Upper lobe of right lung (tissue), 1 donor: Measurements from ENCODE around the gene DPEP2NB. TPM values are rescaled to one million over a fixed set of nuclear protein-coding genes. Genes with fewer than 3 reads are reported as not detected.
"Not testable (repeated sequence)": the region's sequence is repeated elsewhere in the genome, so short reads cannot be mapped to it uniquely, and the experiment has no call there.

Experiments
- ATAC-seq: fragments of 200-7000 bp; cut with Tn5 transposase; one replicate; pipeline ENCODE4 v1.9.1; 2020; ENCODE audit warnings: mild to moderate bottlenecking, moderate library complexity
- DNase-seq: peaks from one replicate; pipeline ENCODE4 v3.0.0-alpha.2; 2020
- H3K27ac ChIP-seq: fragments of 200-600 bp; one replicate; pipeline ENCODE4 v1.8.0; 2022
- H3K27me3 ChIP-seq: fragments of 200-600 bp; one replicate; pipeline ENCODE4 v1.8.0; 2022; ENCODE audit warnings: mild to moderate bottlenecking
- H3K36me3 ChIP-seq: fragments of 200-600 bp; one replicate; pipeline ENCODE4 v1.8.0; 2022
- H3K4me1 ChIP-seq: fragments of 200-600 bp; one replicate; pipeline ENCODE4 v1.8.0; 2022
- H3K4me3 ChIP-seq: fragments of 200-600 bp; one replicate; pipeline ENCODE4 v1.8.0; 2022; ENCODE audit warnings: mild to moderate bottlenecking
- H3K9me3 ChIP-seq: fragments of 200-600 bp; one replicate; pipeline ENCODE4 v1.8.0; 2022
- CTCF ChIP-seq: fragments of 200-600 bp; IDR thresholded peaks from one replicate; pipeline ENCODE4 v1.8.0; 2022; ENCODE audit warnings: antibody characterized with exemption
- intact Hi-C: fragments of 100-400 bp; cut with DNase I; formaldehyde crosslinking; loops from one replicate; pipeline ENCODE4 v1.11.0; 2022
- total RNA-seq: library from RNA; stranded (reverse); fragmentation: NEBNext Ultra II Directional; extraction: Animal tissue kit (Norgen Biotek cat#: 25700); gene quantifications from one replicate; pipeline ENCODE4 v1.2.1, GENCODE V29; 2021
- donor health status: DM: no; HTN: yes; CAD: no; lungs with severe emphysema.

The DPEP2NB gene
- total RNA-seq, 1 donor from 2014 or later: not detected

DNA sequence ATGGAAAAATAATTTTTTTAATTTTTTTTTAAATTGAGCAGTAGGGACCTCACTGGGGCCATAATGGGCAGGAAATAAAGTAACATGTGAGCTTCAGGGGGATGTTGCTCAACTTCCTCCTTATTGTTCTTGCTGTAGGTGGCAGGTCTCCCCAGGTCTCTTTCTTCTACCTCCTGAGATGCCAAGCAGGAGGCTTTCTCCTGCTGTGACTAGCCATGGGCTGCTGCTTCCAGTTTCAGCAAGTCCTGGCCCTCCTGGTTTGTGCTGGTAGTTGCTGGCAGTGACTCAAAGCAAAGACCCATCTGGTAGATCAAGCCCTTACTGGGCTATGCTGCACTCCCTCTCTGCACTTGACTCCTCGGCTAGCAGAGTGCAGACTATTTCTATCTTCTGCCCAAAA lies 2.3 kb downstream of the DPEP2NB start:
- Histone ChIP-seq H3K36me3 (no peaks in the 10 kb centered on the region), H3K27me3 (no peaks in the 10 kb centered on the region), H3K9me3 (no peaks in the 10 kb centered on the region), H3K27ac (no peak overlapping the region), H3K4me1 (peaks cover 9% of the 10 kb centered on the region), H3K4me3 (no peak overlapping the region)
- DNase-seq: no peak
- no peak for TF ChIP-seq CTCF
- peak; percentile 49 for ATAC-seq
- intact Hi-C loops: no loop called here

GRCh38 chr16:68009872-68010271 lies 5.8 kb downstream of the DPEP2NB start:
- H3K4me3 ChIP-seq, ATAC-seq, H3K36me3 ChIP-seq, H3K27me3 ChIP-seq, H3K27ac ChIP-seq, DNase-seq, intact Hi-C loops, H3K9me3 ChIP-seq: not testable (repeated sequence)
- peaks cover 23% of the 10 kb centered on the region for H3K4me1 ChIP-seq

GRCh38 chr16:68009157-68009735 lies 6.5 kb downstream of the DPEP2NB start:
- intact Hi-C loops: no loop called here
- Histone ChIP-seq H3K9me3 (no peaks in the 10 kb centered on the region), H3K27ac (no peak overlapping the region), H3K4me3 (no peak overlapping the region), H3K27me3 (no peaks in the 10 kb centered on the region), H3K4me1 (peaks cover 26% of the 10 kb centered on the region), H3K36me3 (no peaks in the 10 kb centered on the region)
- TF ChIP-seq CTCF: no peak
- ATAC-seq (no peak), DNase-seq (no peak)

GRCh38 chr16:68005786-68006286 lies 9.9 kb downstream of the DPEP2NB start:
- DNase-seq (peak; percentile 70), ATAC-seq (peak; percentile 96)
- Histone ChIP-seq H3K4me3 (no peak overlapping the region), H3K4me1 (peaks cover 22% of the 10 kb centered on the region), H3K27ac (peak overlapping the region; percentile 83), H3K9me3 (no peaks in the 10 kb centered on the region), H3K27me3 (no peaks in the 10 kb centered on the region), H3K36me3 (no peaks in the 10 kb centered on the region)
- intact Hi-C loops: no loop called here
- TF ChIP-seq CTCF: no peak

GRCh38 chr16:68005211-68005610 lies 10.5 kb downstream of the DPEP2NB start:
- Histone ChIP-seq H3K9me3 (no peaks in the 10 kb centered on the region), H3K4me1 (peaks cover 26% of the 10 kb centered on the region), H3K27me3 (no peaks in the 10 kb centered on the region), H3K27ac (peak overlapping the region; percentile 83), H3K4me3 (no peak overlapping the region), H3K36me3 (no peaks in the 10 kb centered on the region)
- TF ChIP-seq CTCF: no peak
- DNase-seq (no peak), ATAC-seq (no peak)
- intact Hi-C loops: no loop called here

DNA sequence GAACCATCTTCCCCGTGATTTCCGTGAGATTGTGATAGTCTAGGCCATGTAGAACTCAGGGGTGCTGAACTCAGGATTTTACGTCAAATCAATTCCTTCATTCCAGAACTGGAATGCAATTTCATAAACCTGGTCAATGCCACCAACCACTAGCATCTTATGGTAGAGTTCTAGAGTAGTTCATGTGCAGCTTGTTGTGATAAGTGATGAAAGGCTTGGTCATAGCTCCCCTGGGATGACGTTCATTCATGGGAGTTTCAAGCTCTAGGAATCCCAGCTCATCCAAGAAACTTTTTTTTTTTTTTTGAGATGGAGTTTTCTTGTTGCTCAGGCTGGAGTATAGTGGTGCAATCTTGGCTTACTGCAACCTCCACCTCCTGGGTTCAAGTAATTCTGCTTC lies 12.7 kb downstream of the DPEP2NB start:
- Histone ChIP-seq H3K27ac (no peak overlapping the region), H3K36me3 (no peaks in the 10 kb centered on the region), H3K27me3 (no peaks in the 10 kb centered on the region), H3K4me3 (no peak overlapping the region), H3K9me3 (no peaks in the 10 kb centered on the region), H3K4me1 (peaks cover 38% of the 10 kb centered on the region)
- TF ChIP-seq CTCF: no peak
- ATAC-seq: no peak
- intact Hi-C loops: no loop called here
- DNase-seq: no peak
